K562 (cell line): ENCODE data around the gene MAP4K4. TPM values are rescaled to one million over a fixed set of nuclear protein-coding genes. Genes with fewer than 3 reads are reported as not detected.
A peak's percentile ranks its signal among the peaks of the same experiment; 100 is the strongest.

Experiments used
- ATAC-seq: fragments of 200-7000 bp; cut with Tn5 transposase; 3 replicates; pipeline ENCODE4 v1.9.1; 2020; ENCODE audit warnings: moderate library complexity
- BruUV-seq: library from RNA; stranded (reverse); fragments of 400-500 nt; replicated peaks from 2 replicates; lab custom pipeline; 2021; lab: Mats Ljungman, UMichigan
- CTCF ChIA-PET: fragments of 300-600 bp; formaldehyde crosslinking; extraction: SDS; loops from one replicate; lab custom pipeline; 2021; ENCODE audit warnings: low intra/inter-chr PET ratio; lab: Yijun Ruan, JAX
- POLR2A ChIA-PET: fragments of 300-600, 350-650 bp; sonication (Branson Sonifier 250); formaldehyde crosslinking; extraction: SDS; loops from one replicate; lab custom pipeline; 2021; ENCODE audit warnings: antibody characterized with exemption, inconsistent platforms; lab: Yijun Ruan, JAX
- DNase-seq, 4 experiments: peaks; one replicate each; pipeline versions ENCODE4 v3.0.0 to v3.0.0-alpha.2; 2011 to 2018; ENCODE audit warnings: low spot score in 3 of 4, mixed read lengths in 3 of 4; ENCODE audit errors: extremely low read depth in 1 of 4
- FAIRE-seq: peaks from 2 replicates; lab custom pipeline; 2011; peaks lifted over from hg19 to GRCh38; lab: Jason Lieb, UNC
- H2AFZ ChIP-seq: 2 replicates; pipeline ENCODE4 v1.6.0; 2011; ENCODE audit warnings: low read depth, low read length, control low read depth, inconsistent platforms
- H3K27ac ChIP-seq: fragments of 200-600 bp; 3 replicates; pipeline ENCODE4 v1.8.0; 2011; ENCODE audit warnings: low read depth, mild to moderate bottlenecking, control low read depth, inconsistent platforms, low read length, moderate library complexity, mixed read lengths; ENCODE audit errors: extremely low read depth
- H3K27me3 ChIP-seq, 2 experiments: fragments of 300-600 bp in 1 of 2; 2 replicates in 1 of 2; 3 replicates in 1 of 2; pipeline versions ENCODE4 v1.6.0 to v1.8.0; 2011; ENCODE audit warnings: inconsistent platforms in 2 of 2, low read length in 2 of 2, mild to moderate bottlenecking in 1 of 2, mixed read lengths in 1 of 2, moderate library complexity in 1 of 2; ENCODE audit not compliant: control insufficient read depth in 2 of 2, insufficient read depth in 2 of 2
- H3K36me3 ChIP-seq: fragments of 300-600 bp; 3 replicates; pipeline ENCODE4 v1.8.0; 2011; ENCODE audit warnings: mild to moderate bottlenecking, low read length, inconsistent platforms; ENCODE audit not compliant: control insufficient read depth, insufficient read depth
- H3K4me1 ChIP-seq, 2 experiments: fragments of 200-600 bp in 1 of 2; replicated peaks in 1 of 2; 2 replicates in 1 of 2; 3 replicates in 1 of 2; pipeline versions ENCODE4 v1.5.1 to v1.8.0; 2011; ENCODE audit warnings: inconsistent platforms in 2 of 2, low read length in 2 of 2, mild to moderate bottlenecking in 1 of 2, mixed read lengths in 1 of 2, moderate library complexity in 1 of 2; ENCODE audit not compliant: control insufficient read depth in 2 of 2, insufficient read depth in 2 of 2
- H3K4me2 ChIP-seq: 2 replicates; pipeline ENCODE4 v1.6.1; 2011; ENCODE audit warnings: low read length, control low read depth, inconsistent platforms, mixed read lengths; ENCODE audit not compliant: insufficient read depth
- H3K4me3 ChIP-seq: fragments of 200-600 bp; sonication (generic), shearing (Covaris generic); 2 replicates; pipeline ENCODE4 v1.5.1; 2016; ENCODE audit warnings: control low read depth, inconsistent platforms
- H3K79me2 ChIP-seq: fragments of 200-600 bp; 3 replicates; pipeline ENCODE4 v1.8.0; 2011; ENCODE audit warnings: low read length, inconsistent platforms; ENCODE audit not compliant: control insufficient read depth, insufficient read depth
- H3K9ac ChIP-seq, 2 experiments: 2 replicates each; pipeline versions ENCODE4 v1.6.0 to v1.6.1; 2011; ENCODE audit warnings: low read depth in 2 of 2, low read length in 2 of 2, control low read depth in 1 of 2, inconsistent platforms in 1 of 2, mild to moderate bottlenecking in 1 of 2, mixed read lengths in 1 of 2; ENCODE audit not compliant: insufficient read depth in 1 of 2
- H3K9me1 ChIP-seq: one replicate; pipeline ENCODE4 v1.6.0; 2011; ENCODE audit warnings: inconsistent platforms, mild to moderate bottlenecking, low read length, moderate library complexity; ENCODE audit not compliant: control insufficient read depth, insufficient read depth
- H3K9me3 ChIP-seq: replicated peaks from 2 replicates; pipeline ENCODE4 v1.5.1; 2011; ENCODE audit warnings: low read depth, low read length, inconsistent platforms; ENCODE audit not compliant: control insufficient read depth, insufficient read depth
- H4K20me1 ChIP-seq: replicated peaks from 2 replicates; pipeline ENCODE4 v1.6.1; 2011; ENCODE audit warnings: low read length, inconsistent platforms, mixed read lengths; ENCODE audit not compliant: control insufficient read depth, insufficient read depth
- ATF1 ChIP-seq, 2 experiments: fragments of 450-650 bp in 1 of 2; IDR thresholded peaks; 2 replicates each; pipeline ENCODE4 v1.6.1; 2016; ENCODE audit warnings: missing compliant biosample characterization in 1 of 2, missing genetic modification characterization in 1 of 2
- CBFA2T3 ChIP-seq: fragments of 450-650 bp; IDR thresholded peaks from 2 replicates; pipeline ENCODE4 v1.6.1; 2017
- HDAC1 ChIP-seq, 2 experiments: fragments of 450-650 bp; IDR thresholded peaks; 2 replicates each; pipeline ENCODE4 v1.6.1; 2016 to 2017; ENCODE audit warnings: inconsistent platforms in 1 of 2, mild to moderate bottlenecking in 1 of 2, moderate library complexity in 1 of 2
- KDM4B ChIP-seq, 2 experiments: fragments of 450-650 bp in 1 of 2; sonication (generic) in 1 of 2; IDR thresholded peaks; 2 replicates each; pipeline ENCODE4 v1.6.1; 2016 to 2017; ENCODE audit warnings: borderline replicate concordance in 2 of 2, antibody characterized with exemption in 1 of 2, low read depth in 1 of 2, mild to moderate bottlenecking in 1 of 2
- MXI1 ChIP-seq: IDR thresholded peaks from 2 replicates; pipeline ENCODE4 v1.6.1; 2011; ENCODE audit warnings: low read depth, mild to moderate bottlenecking, improper control_type of control experiment, low read length
- NCOA1 ChIP-seq: fragments of 450-650 bp; IDR thresholded peaks from 2 replicates; pipeline ENCODE4 v1.6.1; 2016; ENCODE audit warnings: low read depth
- RAD21 ChIP-seq, 2 experiments: fragments of 250-450 bp in 1 of 2; fragments of 450-650 bp in 1 of 2; sonication (Bioruptor Pico) in 1 of 2; formaldehyde crosslinking in 1 of 2; IDR thresholded peaks in 1 of 2; conservative IDR thresholded peaks in 1 of 2; 2 replicates each; pipeline versions ENCODE4 v1.4.0 to v1.8.0; 2020 to 2022; ENCODE audit warnings: mild to moderate bottlenecking in 2 of 2, moderate library complexity in 1 of 2
- TCF3 ChIP-seq: sonication (generic); formaldehyde crosslinking; IDR thresholded peaks from 2 replicates; pipeline ENCODE4 v1.4.0; 2020; ENCODE audit warnings: mild to moderate bottlenecking, missing genetic modification reagents
- whole genome bisulfite sequencing: fragments of 100-300 bp; shearing (Covaris generic); methylation state at CpG from one replicate; pipeline ENCODE4 v1.1.6; 2016; ENCODE audit warnings: low coverage, mixed read lengths; ENCODE audit not compliant: insufficient coverage; ENCODE audit errors: missing lambda C conversion rate; 5-methylcytosine and 5-hydroxymethylcytosine counted together
- in situ Hi-C: fragments of 300-500 bp; cut with MboI; formaldehyde crosslinking; loops from 4 replicates; pipeline ENCODE4 v1.15.0; 2018; ENCODE audit warnings: inconsistent platforms, mixed read lengths
- intact Hi-C: fragments of 100-400 bp; cut with micrococcal nuclease; formaldehyde crosslinking; loops from 2 replicates; pipeline ENCODE4 v1.14.2; 2022
- polyA plus RNA-seq, 8 experiments: library from polyadenylated mRNA; depleted of rRNA in 4 of 8; stranded (reverse) in 5 of 8; unstranded in 3 of 8; fragments of >200 nt; fragmentation: Nextera tagmentation in 2 of 8; fragmentation: Illumina TruSeq in 1 of 8; extraction: Ambion mirVana in 2 of 8; extraction: Trizol in 1 of 8; gene quantifications; 2 replicates each; pipeline versions ENCODE4 v1.2.1 to v1.2.3, GENCODE V29; 2011 to 2014; ENCODE audit warnings: inconsistent platforms in 1 of 8, missing spikeins in 1 of 8
- total RNA-seq, 7 experiments: library from RNA; depleted of rRNA in 6 of 7; stranded (reverse); fragments of >200 nt in 6 of 7; fragmentation: Illumina TruSeq in 2 of 7; extraction: Trizol in 2 of 7; gene quantifications; 2 replicates each; pipeline versions ENCODE4 v1.2.1 to v1.2.3, GENCODE V29; 2011 to 2021; ENCODE audit warnings: low replicate concordance in 1 of 7

MAP4K4 gene
- total and polyA plus RNA-seq, 9 of the 15 experiments (the other 6 are each of a cell fraction or from before 2014, with no cell fraction given) = 7.6 to 76.4 (median 50.6) TPM

GRCh38 chr2:101821828-101822458 lies 124.4 kb downstream of the MAP4K4 start:
- no peaks in the 10 kb centered on the region for H3K27me3 ChIP-seq
- peaks cover 57% of the 10 kb centered on the region for H3K79me2 ChIP-seq
- no TSS peak for BruUV-seq
- no peak overlapping the region for H3K4me3 ChIP-seq
- H2AFZ ChIP-seq = no peak overlapping the region
- ChIA-PET CTCF (no interaction called here), POLR2A (interaction anchor here (0.6 kb wide), 1 partner anchor 98 kb away, joined by 4 read pairs; no protein-coding TSS in a partner anchor)
- in situ Hi-C loops (loop anchor here (5.0 to 10.0 kb wide), 2 partner anchors 50 to 407 kb away; no protein-coding TSS in a partner anchor), intact Hi-C loops (no loop called here)
- H3K36me3 ChIP-seq = peaks cover 20% of the 10 kb centered on the region; the same call in 2 of the 3 replicates
- WGBS = 69% methylated on average over 6 of the region's 6 CpGs
- H4K20me1 ChIP-seq = 0 out of 2 replicates have a peak, but pooled peaks cover 2% of the 10 kb centered on the region
- no peak overlapping the region for H3K4me2 ChIP-seq
- H3K4me1 ChIP-seq = peaks cover 0 to 26% of the 10 kb centered on the region in 2 experiments; a peak in 3 of 5 replicates
- ATAC-seq (no peak), FAIRE-seq (no peak), DNase-seq (no peak)
- no peak overlapping the region for H3K9ac ChIP-seq
- H3K9me1 ChIP-seq = no peaks in the 10 kb centered on the region
- no peaks in the 10 kb centered on the region; the same call in 1 of the 2 replicates for H3K9me3 ChIP-seq
- H3K27ac ChIP-seq = no peak overlapping the region
- TF ChIP-seq TCF3 (CRISPR knock-in tag) = peak; percentile 56; the same call in 1 of the 2 replicates
- TF ChIP-seq RAD21 (CRISPR knock-in tag; conservative IDR thresholded peaks at IDR 0.05 in 1 of 2, IDR thresholded peaks at IDR 0.05 in 1 of 2) = no peak
- TF ChIP-seq MXI1 = no peak
- no peak for TF ChIP-seq ATF1 (CRISPR knock-in tag; IDR thresholded peaks at IDR 0.05)
- TF ChIP-seq ATF1 (tag; IDR thresholded peaks at IDR 0.05) = no peak
- 0 out of 2 replicates have a peak, but pooled peaks have one; percentile 16 for TF ChIP-seq CBFA2T3
- TF ChIP-seq NCOA1 = no peak
- TF ChIP-seq KDM4B (IDR thresholded peaks at IDR 0.05; ENCODE audit: borderline replicate concordance in 2 of 2, low read depth in 1 of 2) = no peak
- TF ChIP-seq HDAC1 (IDR thresholded peaks at IDR 0.05) = no peak
